Measurements from ENCODE around the gene OLFM1. TPM values are rescaled to one million over a fixed set of nuclear protein-coding genes. Genes with fewer than 3 reads are reported as not detected.

The OLFM1 gene
- total and polyA plus RNA-seq, 4 experiments from 2014 or later, result not detected

DNA sequence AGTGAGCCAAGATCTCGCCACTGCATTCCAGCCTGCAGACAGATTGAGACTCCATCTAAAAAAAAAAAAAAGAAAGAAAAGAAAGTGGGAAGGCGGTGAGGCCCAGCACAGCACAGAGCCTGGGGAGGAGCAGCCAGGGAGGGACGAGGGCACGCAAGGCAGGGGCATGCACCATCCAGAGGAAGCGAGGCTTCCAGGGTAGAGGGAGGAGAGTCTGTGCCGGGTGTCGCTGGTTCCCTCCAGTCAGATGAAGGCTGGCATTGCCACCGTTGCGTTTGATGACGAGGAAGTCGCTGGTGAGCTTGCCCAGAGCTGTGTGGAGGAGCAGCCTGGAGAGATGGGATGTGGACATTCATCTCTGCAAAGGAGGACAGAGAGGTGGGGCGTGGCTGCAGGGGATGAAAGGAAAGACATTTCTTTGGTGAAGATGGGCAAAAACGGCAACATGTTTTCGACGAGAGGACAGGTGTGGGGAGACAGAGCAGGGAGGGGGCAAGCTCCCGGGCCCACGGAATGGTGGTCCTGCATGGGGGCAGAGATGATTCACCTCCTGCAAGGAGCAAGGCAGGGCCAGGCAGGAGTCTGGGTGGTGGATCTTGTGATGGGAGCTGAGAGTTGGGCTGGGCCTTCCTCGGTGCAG is 18.6 kb upstream of the OLFM1 start:
- CTCF ChIA-PET (ENCODE audit: partially characterized antibody), result no interaction called here
- intact Hi-C loops (cut with micrococcal nuclease), result no loop called here
- no peaks in the 10 kb centered on the region for H3K4me1 ChIP-seq (ENCODE audit: insufficient read depth, low read length)
- POLR2A ChIA-PET (ENCODE audit: partially characterized antibody), result no interaction called here
- peaks cover 18 to 21% of the 10 kb centered on the region in 2 donors for H3K27me3 Mint-ChIP-seq
- no peaks in the 10 kb centered on the region for H3K36me3 ChIP-seq (ENCODE audit: insufficient read depth, low read length)
- H3K4me3 Mint-ChIP-seq, result peak overlapping the region in 1 of 8 donors; percentile 25
- H3K9me3 Mint-ChIP-seq, result peaks cover 0 to 18% (median 9%) of the 10 kb centered on the region in 8 donors
- H3K9me3 ChIP-seq (ENCODE audit: control insufficient read depth in 1 of 2, low read length in 2 of 2), result no peaks in the 10 kb centered on the region
- no peak overlapping the region for H3K27ac ChIP-seq (ENCODE audit: low read depth, low read length)
- no peak overlapping the region for H3K4me3 ChIP-seq (ENCODE audit: low read length in 2 of 2)
- DNase-seq, result no peak
- peaks cover 0 to 4% of the 10 kb centered on the region in 2 donors for H3K36me3 Mint-ChIP-seq
- H3K27ac Mint-ChIP-seq, result no peak overlapping the region
- H3K4me1 Mint-ChIP-seq, result no peaks in the 10 kb centered on the region
- no peaks in the 10 kb centered on the region for H3K27me3 ChIP-seq (ENCODE audit: insufficient read depth, low read length)

DNA sequence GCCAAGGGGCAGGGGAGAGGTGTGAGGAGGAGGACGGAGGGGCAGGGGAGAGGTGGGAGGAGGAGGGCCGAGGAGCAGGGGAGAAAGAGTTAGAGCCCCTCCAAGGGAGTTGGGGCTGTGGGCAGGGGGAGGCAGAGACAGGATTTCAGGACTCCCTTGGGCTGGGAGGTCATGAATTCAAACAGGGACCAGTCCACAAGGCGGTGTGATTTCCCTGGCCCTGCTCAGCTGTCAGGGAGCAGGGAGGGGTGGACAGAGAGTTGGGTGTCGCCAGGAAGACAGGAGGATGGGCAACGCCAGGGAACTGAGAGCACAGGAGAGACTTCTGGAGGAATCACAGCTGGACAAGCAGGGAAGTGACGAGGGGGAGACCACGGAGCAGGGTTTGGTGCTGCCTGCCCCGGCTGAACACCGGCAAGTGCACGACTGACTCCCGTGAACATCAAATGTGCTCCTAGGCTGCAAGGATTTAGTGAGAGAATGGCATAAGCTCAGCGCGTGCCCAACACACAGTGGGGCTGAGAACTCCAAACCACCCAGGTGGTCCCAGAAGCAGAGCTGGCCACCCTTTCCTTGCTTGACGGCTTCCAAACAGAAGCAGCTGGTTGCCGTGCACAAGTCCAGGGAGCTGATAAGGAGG is 17.8 kb upstream of the OLFM1 start:
- Mint-ChIP-seq H3K36me3 (no peaks in the 10 kb centered on the region), H3K4me3 (no peak overlapping the region), H3K9me3 (peaks cover 0 to 11% (median 2%) of the 10 kb centered on the region in 8 donors), H3K4me1 (peaks cover 0 to 1% (median 0%) of the 10 kb centered on the region in 4 donors), H3K27me3 (peaks cover 19 to 20% of the 10 kb centered on the region in 2 donors), H3K27ac (no peak overlapping the region)
- Histone ChIP-seq H3K27me3 (ENCODE audit: insufficient read depth, low read length) (no peaks in the 10 kb centered on the region), H3K9me3 (ENCODE audit: control insufficient read depth in 1 of 2, low read length in 2 of 2) (no peaks in the 10 kb centered on the region), H3K27ac (ENCODE audit: low read depth, low read length) (no peak overlapping the region), H3K4me1 (ENCODE audit: insufficient read depth, low read length) (no peaks in the 10 kb centered on the region), H3K4me3 (ENCODE audit: low read length in 2 of 2) (no peak overlapping the region), H3K36me3 (ENCODE audit: insufficient read depth, low read length) (no peaks in the 10 kb centered on the region)
- intact Hi-C loops (cut with micrococcal nuclease), result no loop called here
- no peak for DNase-seq
- CTCF ChIA-PET (ENCODE audit: partially characterized antibody), result no interaction called here
- POLR2A ChIA-PET (ENCODE audit: partially characterized antibody), result no interaction called here

- Mint-ChIP-seq H3K4me1 (peaks cover 0 to 4% (median 0%) of the 10 kb centered on the region in 4 donors), H3K4me3 (no peak overlapping the region), H3K36me3 (no peaks in the 10 kb centered on the region), H3K27ac (no peak overlapping the region), H3K9me3 (peaks cover 0 to 6% (median 1%) of the 10 kb centered on the region in 8 donors), H3K27me3 (peaks cover 20 to 22% of the 10 kb centered on the region in 2 donors)
- Histone ChIP-seq H3K27me3 (ENCODE audit: insufficient read depth, low read length) (no peaks in the 10 kb centered on the region), H3K27ac (ENCODE audit: low read depth, low read length) (no peak overlapping the region), H3K9me3 (ENCODE audit: control insufficient read depth in 1 of 2, low read length in 2 of 2) (no peaks in the 10 kb centered on the region), H3K36me3 (ENCODE audit: insufficient read depth, low read length) (no peaks in the 10 kb centered on the region), H3K4me1 (ENCODE audit: insufficient read depth, low read length) (no peaks in the 10 kb centered on the region), H3K4me3 (ENCODE audit: low read length in 2 of 2) (no peak overlapping the region)
- ChIA-PET CTCF (ENCODE audit: partially characterized antibody) (no interaction called here), POLR2A (ENCODE audit: partially characterized antibody) (no interaction called here)
- no peak for DNase-seq
- intact Hi-C loops (cut with micrococcal nuclease), result no loop called here
Measured at GRCh38 chr9:135070198-135070951, 17.1 kb upstream of the OLFM1 start.

- ChIA-PET CTCF (ENCODE audit: partially characterized antibody) (no interaction called here), POLR2A (ENCODE audit: partially characterized antibody) (no interaction called here)
- Mint-ChIP-seq H3K9me3 (peaks cover 0 to 2% (median 0%) of the 10 kb centered on the region in 8 donors), H3K4me1 (peaks cover 0 to 4% (median 0%) of the 10 kb centered on the region in 4 donors), H3K27me3 (peaks cover 16 to 17% of the 10 kb centered on the region in 2 donors), H3K27ac (no peak overlapping the region), H3K4me3 (no peak overlapping the region), H3K36me3 (no peaks in the 10 kb centered on the region)
- no peak overlapping the region for H3K4me3 ChIP-seq (ENCODE audit: low read length in 2 of 2)
- H3K27ac ChIP-seq (ENCODE audit: low read depth, low read length), result no peak overlapping the region
- H3K4me1 ChIP-seq (ENCODE audit: insufficient read depth, low read length), result no peaks in the 10 kb centered on the region
- H3K27me3 ChIP-seq (ENCODE audit: insufficient read depth, low read length), result no peaks in the 10 kb centered on the region
- intact Hi-C loops (cut with micrococcal nuclease), result no loop called here
- no peak for DNase-seq
- no peaks in the 10 kb centered on the region for H3K36me3 ChIP-seq (ENCODE audit: insufficient read depth, low read length)
- H3K9me3 ChIP-seq (ENCODE audit: control insufficient read depth in 1 of 2, low read length in 2 of 2), result no peaks in the 10 kb centered on the region
Measured at GRCh38 chr9:135070964-135071735, 16.3 kb upstream of the OLFM1 start.

DNA sequence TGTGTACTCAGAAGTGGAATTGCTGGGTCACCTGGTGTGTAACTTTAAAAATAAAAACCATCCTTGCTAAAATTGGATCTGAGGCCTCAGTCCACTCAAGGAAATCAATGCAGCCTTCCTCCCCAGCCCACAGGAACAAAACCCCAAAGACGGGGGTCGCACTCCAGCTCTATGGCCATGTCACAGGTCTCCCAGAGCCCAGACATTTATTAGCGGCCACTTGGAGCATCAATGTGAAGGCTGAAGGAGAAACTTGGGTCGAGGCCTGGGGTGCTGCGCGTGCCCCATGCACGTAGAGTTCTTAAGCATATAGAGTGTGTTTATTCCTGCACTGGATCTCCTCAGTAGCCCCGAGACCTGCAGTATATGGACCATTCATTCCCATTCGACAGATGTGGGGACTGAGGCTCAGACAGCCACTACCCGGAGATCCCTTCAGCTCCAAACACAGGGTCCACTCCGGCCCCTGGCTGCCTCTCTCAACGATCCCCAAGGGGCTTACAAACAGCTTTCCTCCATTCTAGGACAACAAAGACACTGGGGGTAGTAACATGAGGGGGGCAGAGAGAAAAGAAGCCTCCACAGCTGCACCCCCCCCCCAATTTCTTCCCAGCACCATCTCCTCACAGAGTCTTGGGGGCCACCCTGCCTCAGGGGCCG is 14.3 kb upstream of the OLFM1 start:
- H3K27ac ChIP-seq (ENCODE audit: low read depth, low read length), result no peak overlapping the region
- DNase-seq, result no peak
- intact Hi-C loops (cut with micrococcal nuclease), result no loop called here

DNA sequence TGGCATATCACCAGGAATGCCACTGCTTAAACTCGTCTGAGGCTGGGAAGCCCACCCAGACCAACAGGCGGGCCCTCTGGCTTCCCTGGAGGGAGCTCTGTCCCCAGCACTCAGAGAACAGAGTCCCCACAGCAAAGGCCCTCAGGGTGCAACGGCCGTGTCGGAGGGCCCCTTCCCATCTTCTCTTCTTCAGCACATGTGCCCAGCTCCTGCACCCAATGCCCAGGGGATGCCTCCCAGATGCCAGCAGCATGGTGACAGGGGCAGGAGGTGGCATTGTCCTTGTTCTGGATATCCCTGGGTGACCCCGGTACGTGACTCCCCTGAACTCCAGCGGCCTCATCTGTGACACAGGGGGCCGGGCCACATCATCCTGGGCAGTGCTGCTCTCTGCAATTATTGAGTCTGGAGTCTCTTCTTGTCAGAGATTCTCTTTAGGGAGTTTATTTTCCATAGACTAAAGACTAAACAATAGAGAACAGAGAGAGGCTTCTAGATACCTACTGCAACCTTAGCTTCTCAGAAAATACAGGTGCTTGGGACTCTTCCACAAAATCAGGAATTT is 13.6 kb upstream of the OLFM1 start:
- Mint-ChIP-seq H3K4me3 (no peak overlapping the region), H3K27ac (no peak overlapping the region), H3K36me3 (no peaks in the 10 kb centered on the region), H3K27me3 (peaks cover 19 to 33% of the 10 kb centered on the region in 2 donors), H3K4me1 (peaks cover 0 to 4% (median 0%) of the 10 kb centered on the region in 4 donors), H3K9me3 (peaks cover 0 to 2% (median 0%) of the 10 kb centered on the region in 8 donors)
- H3K4me3 ChIP-seq (ENCODE audit: low read length in 2 of 2), result no peak overlapping the region
- no peaks in the 10 kb centered on the region for H3K36me3 ChIP-seq (ENCODE audit: insufficient read depth, low read length)
- ChIA-PET POLR2A (ENCODE audit: partially characterized antibody) (no interaction called here), CTCF (ENCODE audit: partially characterized antibody) (interaction anchor here (0.9 kb wide), 1 partner anchor 403 kb away, joined by 3 read pairs; no protein-coding TSS in a partner anchor)
- H3K27ac ChIP-seq (ENCODE audit: low read depth, low read length), result no peak overlapping the region
- intact Hi-C loops (cut with micrococcal nuclease), result no loop called here
- no peaks in the 10 kb centered on the region for H3K27me3 ChIP-seq (ENCODE audit: insufficient read depth, low read length)
- DNase-seq, result no peak
- H3K9me3 ChIP-seq (ENCODE audit: control insufficient read depth in 1 of 2, low read length in 2 of 2), result no peaks in the 10 kb centered on the region
- H3K4me1 ChIP-seq (ENCODE audit: insufficient read depth, low read length), result no peaks in the 10 kb centered on the region

More for the DNA sequence above, 14.3 kb upstream of the OLFM1 start:
- no peak overlapping the region for H3K4me3 Mint-ChIP-seq
- H3K4me3 ChIP-seq (ENCODE audit: low read length in 2 of 2), result no peak overlapping the region
- peaks cover 0 to 2% (median 0%) of the 10 kb centered on the region in 8 donors for H3K9me3 Mint-ChIP-seq
- no peaks in the 10 kb centered on the region for H3K9me3 ChIP-seq (ENCODE audit: control insufficient read depth in 1 of 2, low read length in 2 of 2)
- no peaks in the 10 kb centered on the region for H3K27me3 ChIP-seq (ENCODE audit: insufficient read depth, low read length)
- CTCF ChIA-PET (ENCODE audit: partially characterized antibody), result interaction anchor here (0.9 kb wide), 1 partner anchor 402 kb away, joined by 3 read pairs; no protein-coding TSS in a partner anchor
- H3K27ac Mint-ChIP-seq, result no peak overlapping the region
- H3K36me3 ChIP-seq (ENCODE audit: insufficient read depth, low read length), result no peaks in the 10 kb centered on the region
- H3K27me3 Mint-ChIP-seq, result peaks cover 21 to 31% of the 10 kb centered on the region in 2 donors
- POLR2A ChIA-PET (ENCODE audit: partially characterized antibody), result no interaction called here
- H3K36me3 Mint-ChIP-seq, result no peaks in the 10 kb centered on the region
- no peaks in the 10 kb centered on the region for H3K4me1 ChIP-seq (ENCODE audit: insufficient read depth, low read length)
- peaks cover 0 to 4% (median 0%) of the 10 kb centered on the region in 4 donors for H3K4me1 Mint-ChIP-seq

All from CD4-positive, alpha-beta memory T cell (primary cell).